Subcutaneous abdominal adipose tissue (tissue), 5 donors: ENCODE measurements around the gene GAS7.

ENCODE experiments used
- H3K27ac ChIP-seq: one replicate; pipeline ENCODE4 v1.7.0; 2013; ENCODE audit warnings: low read depth, mild to moderate bottlenecking, inconsistent platforms, low read length, moderate library complexity
- H3K27me3 ChIP-seq, 5 donors: one replicate each; pipeline ENCODE4 v1.7.0; 2013; ENCODE audit warnings: low read length in 5 of 5, inconsistent platforms in 1 of 5; ENCODE audit not compliant: control insufficient read depth in 5 of 5, insufficient read depth in 4 of 5
- H3K36me3 ChIP-seq, 5 donors: one replicate each; pipeline ENCODE4 v1.7.0; 2013; ENCODE audit warnings: low read length in 5 of 5; ENCODE audit not compliant: control insufficient read depth in 5 of 5, insufficient read depth in 5 of 5
- H3K4me1 ChIP-seq, 5 donors: one replicate each; pipeline ENCODE4 v1.7.0; 2013; ENCODE audit warnings: low read length in 5 of 5, mild to moderate bottlenecking in 3 of 5, moderate library complexity in 1 of 5; ENCODE audit not compliant: control insufficient read depth in 5 of 5, insufficient read depth in 5 of 5
- H3K4me3 ChIP-seq, 5 donors: one replicate each; pipeline ENCODE4 v1.7.0; 2013; ENCODE audit warnings: low read length in 5 of 5, low read depth in 1 of 5
- H3K9ac ChIP-seq, 5 donors: one replicate each; pipeline ENCODE4 v1.7.0; 2013; ENCODE audit warnings: low read length in 5 of 5, mild to moderate bottlenecking in 4 of 5, moderate library complexity in 3 of 5
- H3K9me3 ChIP-seq, 5 donors: one replicate each; pipeline ENCODE4 v1.7.0; 2013; ENCODE audit warnings: low read length in 5 of 5; ENCODE audit not compliant: control insufficient read depth in 5 of 5
- donor health status: healthy.
- donor health status: healthy.
- donor health status: healthy.
- donor health status: healthy.
- donor health status: healthy.

The GAS7 gene

DNA sequence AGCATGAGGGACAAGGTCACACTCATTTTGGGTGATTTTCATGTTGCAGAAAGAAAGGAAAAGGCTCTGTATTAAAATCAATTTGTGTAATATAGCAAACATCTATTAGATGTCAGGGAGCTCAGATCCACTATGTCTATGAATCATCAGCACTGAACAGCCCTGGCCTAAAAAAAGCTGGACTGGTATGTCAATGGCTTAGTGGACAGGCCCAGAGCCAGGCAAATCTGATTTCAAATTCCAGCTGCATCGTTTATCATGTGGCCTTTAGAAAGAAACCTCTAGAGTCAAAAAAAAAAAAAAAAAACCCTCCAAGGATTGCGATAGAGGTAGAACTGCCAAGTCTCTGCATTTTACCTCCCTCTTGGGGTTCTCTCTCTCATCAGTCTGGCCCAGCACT lies 5.4 kb downstream of the GAS7 start:
- Histone ChIP-seq H3K4me3 (no peak overlapping the region), H3K9ac (no peak overlapping the region), H3K36me3 (no peaks in the 10 kb centered on the region), H3K9me3 (peaks cover 7 to 24% (median 14%) of the 10 kb centered on the region in 5 donors), H3K27me3 (peaks cover 4 to 13% (median 5%) of the 10 kb centered on the region in 5 donors), H3K4me1 (peaks cover 0 to 29% (median 15%) of the 10 kb centered on the region in 5 donors), H3K27ac (no peak overlapping the region)

DNA sequence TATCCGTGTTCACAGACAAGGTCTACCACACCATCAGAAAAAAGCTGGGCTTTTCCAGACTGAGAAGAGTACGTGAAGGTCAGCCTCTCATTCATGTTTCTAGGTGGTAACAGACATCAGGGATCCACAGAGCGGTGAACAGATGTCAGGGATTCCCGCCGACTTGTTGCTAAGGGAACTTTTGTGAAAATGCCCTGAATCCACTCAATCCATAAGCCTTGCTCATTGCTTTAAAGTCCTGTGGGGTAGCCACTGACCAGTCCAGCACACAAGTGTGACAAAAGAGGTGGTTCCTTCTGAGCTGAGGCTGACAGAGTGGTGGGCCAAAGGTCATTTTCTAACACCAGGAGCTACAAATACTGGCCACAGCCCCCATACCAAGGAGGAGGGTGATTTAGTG lies 5.9 kb downstream of the GAS7 start:
- no peak overlapping the region for H3K9ac ChIP-seq
- H3K27ac ChIP-seq = no peak overlapping the region
- H3K4me1 ChIP-seq = peaks cover 0 to 24% (median 11%) of the 10 kb centered on the region in 5 donors
- H3K36me3 ChIP-seq = no peaks in the 10 kb centered on the region
- no peak overlapping the region for H3K4me3 ChIP-seq
- H3K27me3 ChIP-seq = peaks cover 2 to 8% (median 3%) of the 10 kb centered on the region in 5 donors
- H3K9me3 ChIP-seq = peaks cover 7 to 24% (median 14%) of the 10 kb centered on the region in 5 donors

DNA sequence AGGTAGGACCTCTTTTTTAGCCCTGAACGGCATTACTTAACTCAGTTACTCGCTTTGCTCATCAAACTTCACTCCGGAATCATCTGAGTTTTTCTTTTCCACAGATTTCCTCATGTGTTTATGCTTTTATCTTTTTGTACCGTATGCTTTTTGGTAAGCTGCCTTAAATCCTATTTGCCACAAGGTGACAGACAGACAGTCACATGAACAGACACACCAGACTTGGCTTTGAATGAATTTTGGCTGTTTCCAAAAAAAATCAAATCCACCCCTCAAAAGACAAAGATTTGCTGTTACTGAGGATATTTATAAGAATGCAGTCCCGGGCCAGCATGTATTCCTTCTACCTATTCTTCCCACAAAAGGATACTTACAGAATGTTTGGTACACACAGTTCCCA lies 10.9 kb downstream of the GAS7 start:
- H3K4me3 ChIP-seq = no peak overlapping the region
- peaks cover 0 to 3% (median 0%) of the 10 kb centered on the region in 5 donors for H3K4me1 ChIP-seq
- H3K27ac ChIP-seq = no peak overlapping the region
- H3K9ac ChIP-seq = no peak overlapping the region
- H3K9me3 ChIP-seq = peaks cover 0 to 2% (median 0%) of the 10 kb centered on the region in 5 donors
- no peaks in the 10 kb centered on the region for H3K36me3 ChIP-seq
- no peaks in the 10 kb centered on the region for H3K27me3 ChIP-seq

DNA sequence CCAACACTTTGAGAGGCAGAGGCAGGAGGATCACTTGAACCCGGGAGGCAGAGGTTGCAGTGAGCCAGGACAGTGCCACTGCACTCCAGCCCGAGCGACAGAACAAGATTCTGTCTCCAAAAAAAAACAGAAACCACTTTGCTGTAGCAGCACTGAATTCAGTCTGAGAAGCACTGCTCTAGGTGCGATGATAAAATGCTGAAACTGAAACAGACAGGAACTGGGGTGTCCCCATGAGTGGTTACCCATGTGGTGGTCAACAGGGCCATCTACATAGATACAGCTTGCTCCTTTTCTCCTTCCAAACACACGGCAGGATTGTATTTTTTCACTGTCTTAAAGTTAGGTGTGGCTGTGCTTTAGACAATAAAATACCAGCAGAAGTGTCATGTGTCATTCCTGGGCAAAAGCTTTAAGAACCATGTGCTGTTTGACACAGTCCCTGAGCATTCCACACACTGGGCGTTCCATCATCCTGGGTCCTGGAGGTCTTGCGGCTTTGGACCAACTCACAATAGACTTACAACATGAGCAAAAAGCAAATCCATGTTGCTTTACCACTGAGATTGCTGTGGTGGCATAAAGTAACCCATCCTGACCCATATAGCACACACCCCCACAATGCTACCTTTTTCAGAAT lies 11.5 kb downstream of the GAS7 start:
- H3K27ac ChIP-seq = no peak overlapping the region
- peaks cover 0 to 3% (median 0%) of the 10 kb centered on the region in 5 donors for H3K4me1 ChIP-seq
- H3K36me3 ChIP-seq = no peaks in the 10 kb centered on the region
- no peaks in the 10 kb centered on the region for H3K27me3 ChIP-seq
- H3K9me3 ChIP-seq = no peaks in the 10 kb centered on the region
- no peak overlapping the region for H3K9ac ChIP-seq
- H3K4me3 ChIP-seq = no peak overlapping the region

DNA sequence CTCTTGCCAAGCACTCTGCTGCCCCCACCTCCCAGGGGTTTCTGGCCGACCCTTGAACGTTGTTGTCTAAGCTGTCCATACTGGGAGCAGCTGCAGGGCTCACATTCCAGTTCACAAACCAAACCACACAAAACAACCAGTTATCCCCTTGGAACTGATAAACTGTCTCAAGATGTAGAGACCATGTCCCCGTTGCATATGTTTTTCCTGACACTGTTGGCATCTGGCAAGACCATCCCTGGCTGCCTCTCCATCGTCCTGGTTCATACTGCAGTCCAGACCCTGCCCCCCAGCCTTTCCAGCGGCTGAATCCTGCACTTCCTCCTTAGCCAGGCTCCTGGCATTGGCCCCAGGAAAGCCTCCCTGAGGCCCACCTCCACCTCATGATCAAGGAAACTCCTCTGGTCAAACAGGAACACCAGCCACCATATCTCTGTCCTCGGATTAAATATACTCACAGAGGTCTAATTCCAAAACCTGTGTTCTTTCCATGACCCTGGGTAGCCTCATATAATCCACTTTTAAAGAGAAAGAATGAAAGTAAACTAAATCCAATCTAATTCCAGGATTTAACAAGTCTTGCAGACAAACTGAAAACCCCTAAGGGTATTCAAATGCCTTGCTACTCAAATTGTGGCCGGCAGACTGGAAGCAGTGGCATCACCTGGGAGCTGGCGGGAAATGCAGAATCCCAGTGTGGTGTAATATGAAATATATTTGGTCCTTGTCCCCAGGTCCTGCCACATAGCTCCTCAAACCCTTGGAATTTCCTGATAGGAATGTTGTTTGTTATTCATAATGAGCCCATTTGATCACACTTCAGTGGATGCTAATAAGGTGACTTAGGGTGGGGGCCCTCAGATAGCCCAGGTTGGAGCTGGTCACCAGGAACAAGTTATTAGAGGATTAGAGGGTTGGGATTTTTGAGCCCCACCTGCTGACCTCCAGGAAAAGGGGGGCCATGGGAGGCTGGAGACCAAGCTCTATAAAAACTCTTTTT lies 14.2 kb downstream of the GAS7 start:
- H3K9me3 ChIP-seq = no peaks in the 10 kb centered on the region
- H3K4me3 ChIP-seq = no peak overlapping the region
- no peaks in the 10 kb centered on the region for H3K36me3 ChIP-seq
- H3K27me3 ChIP-seq = no peaks in the 10 kb centered on the region
- H3K27ac ChIP-seq = no peak overlapping the region
- H3K9ac ChIP-seq = no peak overlapping the region
- peaks cover 0 to 3% (median 0%) of the 10 kb centered on the region in 5 donors for H3K4me1 ChIP-seq

DNA sequence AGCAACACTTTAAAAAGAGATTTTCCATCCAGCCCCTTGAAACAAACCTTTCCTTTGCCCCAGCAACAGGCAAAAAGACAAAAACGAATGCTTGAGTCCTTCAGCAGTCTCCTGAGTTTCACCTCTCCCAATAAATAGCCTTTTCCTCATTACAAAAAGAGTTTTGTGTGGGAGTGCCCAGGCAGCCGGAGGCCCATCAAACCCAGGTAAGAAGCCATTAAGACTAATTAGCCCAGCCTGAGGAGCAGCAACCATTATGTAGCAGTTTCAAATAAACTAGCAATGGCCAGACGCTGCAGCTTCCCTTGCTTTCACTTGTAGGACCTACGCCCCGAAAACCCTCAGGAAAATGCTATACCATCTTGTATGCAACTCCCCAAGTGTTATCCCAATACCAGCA lies 15.6 kb downstream of the GAS7 start:
- H3K4me1 ChIP-seq = peaks cover 0 to 14% (median 2%) of the 10 kb centered on the region in 5 donors
- H3K9me3 ChIP-seq = no peaks in the 10 kb centered on the region
- no peak overlapping the region for H3K4me3 ChIP-seq
- no peak overlapping the region for H3K27ac ChIP-seq
- no peak overlapping the region for H3K9ac ChIP-seq
- no peaks in the 10 kb centered on the region for H3K36me3 ChIP-seq
- peaks cover 0 to 2% (median 0%) of the 10 kb centered on the region in 5 donors for H3K27me3 ChIP-seq

DNA sequence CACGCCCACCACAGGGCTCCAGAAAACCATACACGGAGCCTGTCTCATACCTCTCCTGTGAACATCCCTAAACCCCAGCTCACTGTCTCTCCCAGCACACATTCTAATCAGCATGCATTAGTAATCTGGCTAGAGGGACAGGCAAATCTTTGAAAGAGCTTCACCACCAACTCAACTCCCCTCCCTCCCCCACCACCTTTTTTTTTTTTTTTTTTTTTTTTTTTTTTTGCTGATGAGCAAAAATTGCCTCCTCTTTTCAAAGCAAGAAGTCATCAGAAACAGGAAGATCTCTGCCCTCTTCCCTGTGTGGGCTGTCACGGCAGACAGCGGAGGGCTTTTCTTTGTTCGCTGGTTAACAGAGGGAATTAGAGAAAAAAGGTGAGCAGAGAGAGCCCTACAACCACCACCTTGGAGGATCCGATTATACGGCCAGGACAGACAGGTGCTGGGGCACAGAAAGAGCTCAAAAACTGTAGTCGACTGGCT lies 19.9 kb downstream of the GAS7 start:
- Histone ChIP-seq H3K4me1 (peaks cover 0 to 17% (median 3%) of the 10 kb centered on the region in 5 donors), H3K27me3 (peaks cover 0 to 2% (median 0%) of the 10 kb centered on the region in 5 donors), H3K27ac (no peak overlapping the region), H3K36me3 (no peaks in the 10 kb centered on the region), H3K9ac (no peak overlapping the region), H3K4me3 (no peak overlapping the region), H3K9me3 (no peaks in the 10 kb centered on the region)

DNA sequence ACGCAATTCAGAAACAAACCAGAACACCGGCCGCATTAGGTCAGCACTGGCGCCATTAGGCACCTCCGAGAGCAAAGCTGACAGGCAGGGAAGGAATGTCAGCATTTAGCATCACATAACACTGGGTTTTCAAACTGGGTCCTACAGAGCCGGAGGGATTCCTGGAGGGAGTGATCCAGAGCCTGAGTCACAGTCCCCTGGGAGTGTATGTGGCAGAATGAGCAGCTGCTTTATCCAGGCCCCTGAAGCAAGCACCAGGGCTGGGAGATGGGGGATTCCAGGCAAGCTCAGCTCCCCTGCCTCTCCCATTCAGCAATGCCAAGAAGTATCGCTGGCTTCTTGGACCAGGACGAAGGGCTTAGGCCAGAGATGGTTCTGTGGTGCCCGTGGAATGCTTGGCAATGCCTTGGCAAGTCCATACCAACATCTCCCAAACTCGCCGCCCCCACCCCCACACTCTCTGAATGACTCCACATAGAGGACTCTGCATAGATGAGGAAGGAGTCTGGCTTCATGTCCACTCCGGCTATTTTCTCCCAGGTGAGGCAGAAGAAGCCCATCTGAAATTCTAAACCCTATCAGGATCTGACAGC lies 20.4 kb downstream of the GAS7 start:
- H3K27ac ChIP-seq = no peak overlapping the region
- H3K9ac ChIP-seq = no peak overlapping the region

DNA sequence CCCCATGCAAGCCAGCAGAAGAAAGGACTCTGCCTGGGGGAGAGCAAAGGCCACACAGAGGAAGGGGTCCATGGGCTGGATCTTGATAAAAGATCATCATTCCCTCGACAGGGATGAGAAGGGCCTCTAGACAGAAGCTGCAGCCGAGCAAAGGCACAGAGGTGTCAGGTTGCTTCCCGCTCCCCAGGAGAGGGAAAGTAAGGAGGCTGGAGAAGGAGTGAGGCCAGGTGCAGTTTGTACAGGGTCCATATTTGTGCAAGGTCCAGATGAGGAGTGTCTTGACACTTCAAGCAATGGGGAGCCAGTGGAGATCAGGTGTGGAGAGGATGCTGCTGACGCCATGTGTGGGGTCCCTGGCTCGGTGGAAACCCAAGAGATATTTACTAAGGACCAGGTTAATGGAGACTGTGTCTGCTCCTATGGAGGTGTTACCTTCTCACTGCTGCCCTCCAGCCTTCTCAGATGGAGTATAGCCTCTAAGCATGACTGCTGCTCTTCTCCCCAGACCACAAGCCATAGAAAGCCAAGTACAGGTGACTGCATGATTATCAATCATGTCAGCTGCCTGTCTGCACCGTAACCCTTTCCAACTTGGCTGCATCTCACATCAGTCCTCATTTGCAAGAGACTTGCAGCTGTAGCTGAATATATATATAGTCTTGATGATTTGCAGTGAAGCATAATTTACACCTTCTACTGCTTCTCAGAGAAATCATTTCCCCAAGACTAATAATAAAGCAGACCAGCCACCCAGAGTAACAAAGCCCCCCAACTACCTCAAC lies 21.1 kb downstream of the GAS7 start:
- Histone ChIP-seq H3K9ac (no peak overlapping the region), H3K27ac (no peak overlapping the region), H3K9me3 (peaks cover 0 to 4% (median 0%) of the 10 kb centered on the region in 5 donors), H3K4me1 (peaks cover 1 to 20% (median 6%) of the 10 kb centered on the region in 5 donors), H3K4me3 (no peak overlapping the region), H3K36me3 (no peaks in the 10 kb centered on the region), H3K27me3 (peaks cover 0 to 4% (median 0%) of the 10 kb centered on the region in 5 donors)

More for the DNA sequence above, 20.4 kb downstream of the GAS7 start:
- Histone ChIP-seq H3K4me1 (peaks cover 0 to 17% (median 3%) of the 10 kb centered on the region in 5 donors), H3K36me3 (no peaks in the 10 kb centered on the region), H3K9me3 (peaks cover 0 to under 1% (median 0%) of the 10 kb centered on the region in 5 donors), H3K4me3 (no peak overlapping the region), H3K27me3 (peaks cover 0 to 2% (median 0%) of the 10 kb centered on the region in 5 donors)
